ENCODE results near the gene SLC1A1.
"Not testable (repeated sequence)": the region's sequence is repeated elsewhere in the genome, so short reads cannot be mapped to it uniquely, and the experiment has no call there.

SLC1A1 gene

DNA sequence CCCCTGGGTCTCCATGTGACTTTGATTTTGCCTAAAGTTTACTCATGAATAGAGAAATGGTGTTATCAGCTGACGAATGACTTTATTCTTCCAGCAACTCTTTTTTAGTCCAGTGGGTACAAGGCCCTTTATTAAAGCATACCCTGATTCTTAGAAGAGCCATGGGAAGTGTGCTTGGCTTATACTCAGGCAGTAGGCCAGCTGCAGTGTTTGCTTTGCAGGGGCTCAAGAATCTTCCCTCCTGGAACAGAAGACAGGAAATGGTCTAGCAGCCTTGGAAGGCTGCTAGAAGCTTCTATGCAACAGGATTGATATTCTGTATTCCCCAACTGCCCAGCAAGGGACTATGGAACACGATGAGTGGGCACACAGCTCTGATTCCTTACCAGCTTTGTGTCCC, 98.5 kb downstream of the SLC1A1 start:
- TF ChIP-seq POLR2A (IDR thresholded peaks at IDR 0.05; ENCODE audit: low read length) (no peak), GATA1 (IDR thresholded peaks at IDR 0.05; ENCODE audit: low read depth, low read length) (no peak)
- DNase-seq, result no peak

DNA sequence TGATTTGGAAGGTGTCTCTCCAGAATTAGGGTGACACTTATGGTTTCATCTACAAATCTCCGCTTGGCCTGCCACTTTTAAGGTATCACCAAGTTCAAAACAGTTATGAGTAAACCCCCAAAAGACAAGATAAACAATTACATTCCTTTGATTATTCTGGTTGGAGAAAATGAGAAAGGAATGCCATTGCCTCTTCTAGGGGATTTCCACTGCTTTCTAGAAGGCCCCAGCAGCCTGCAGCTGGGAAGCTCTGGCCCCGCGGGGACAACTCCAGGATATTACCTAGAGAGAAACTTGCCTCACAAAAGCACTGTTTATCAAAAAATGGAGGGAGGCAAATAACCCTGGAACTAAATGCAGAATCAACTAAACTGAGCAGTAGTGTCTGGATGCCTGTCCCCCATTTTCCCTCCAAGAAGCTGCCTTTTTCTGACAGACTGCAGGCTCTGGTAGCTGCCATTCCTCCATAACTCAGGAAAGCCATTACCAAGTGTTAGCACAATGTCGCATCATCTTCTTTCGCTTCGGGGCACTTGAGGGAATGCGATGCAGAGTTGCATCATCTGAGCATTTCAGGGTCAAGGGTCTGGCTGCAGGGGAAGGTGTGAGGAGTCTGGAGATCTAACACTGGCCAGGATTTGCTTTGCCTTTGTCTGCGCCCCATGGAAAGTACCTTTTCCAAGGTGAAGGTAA, 100.3 kb downstream of the SLC1A1 start:
- no peak for TF ChIP-seq POLR2A (IDR thresholded peaks at IDR 0.05; ENCODE audit: low read length)
- TF ChIP-seq GATA1 (IDR thresholded peaks at IDR 0.05; ENCODE audit: low read depth, low read length), result no peak
- DNase-seq, result no peak

DNA sequence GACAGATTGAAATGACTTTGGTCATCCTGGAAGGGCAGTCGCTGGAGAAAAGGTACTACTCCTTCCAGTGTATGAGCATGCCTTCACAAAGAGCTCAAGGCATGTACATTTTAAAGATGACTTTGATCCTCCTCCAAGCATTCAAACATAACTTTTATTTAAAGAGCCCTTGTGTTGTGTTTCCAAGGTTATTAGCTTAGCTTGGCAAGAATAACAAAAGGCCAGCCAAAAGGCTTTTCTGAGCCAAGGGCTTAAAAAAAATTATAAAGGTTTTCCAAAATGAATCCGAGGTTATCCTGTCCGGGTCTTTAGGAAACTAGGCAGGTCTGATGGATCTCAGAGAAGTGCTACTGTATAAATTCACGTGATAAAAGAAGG, 100.8 kb downstream of the SLC1A1 start:
- TF ChIP-seq GATA1 (IDR thresholded peaks at IDR 0.05; ENCODE audit: low read depth, low read length) (no peak), POLR2A (IDR thresholded peaks at IDR 0.05; ENCODE audit: low read length) (no peak)
- no peak for DNase-seq

DNA sequence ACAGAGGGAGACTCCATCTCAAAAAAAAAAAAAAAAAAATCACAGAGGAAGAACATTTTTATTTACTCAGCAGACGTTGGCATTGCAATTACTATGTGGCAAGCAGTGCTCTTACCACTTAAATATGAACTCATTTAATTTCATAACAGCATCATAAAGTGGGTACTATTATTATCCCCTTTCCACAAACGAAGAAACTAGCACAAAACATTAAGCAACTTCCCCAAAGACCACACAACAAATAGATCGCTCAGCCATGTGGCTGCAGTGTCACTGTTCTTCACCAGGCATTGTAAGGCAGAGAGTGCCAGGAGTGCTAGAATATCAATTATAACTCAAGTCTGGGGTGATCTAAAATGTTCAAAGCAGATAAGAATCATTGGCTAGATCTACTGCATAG, 102.0 kb downstream of the SLC1A1 start:
- TF ChIP-seq GATA1 (IDR thresholded peaks at IDR 0.05; ENCODE audit: low read depth, low read length) (no peak), POLR2A (IDR thresholded peaks at IDR 0.05; ENCODE audit: low read length) (no peak)
- no peak for DNase-seq

DNA sequence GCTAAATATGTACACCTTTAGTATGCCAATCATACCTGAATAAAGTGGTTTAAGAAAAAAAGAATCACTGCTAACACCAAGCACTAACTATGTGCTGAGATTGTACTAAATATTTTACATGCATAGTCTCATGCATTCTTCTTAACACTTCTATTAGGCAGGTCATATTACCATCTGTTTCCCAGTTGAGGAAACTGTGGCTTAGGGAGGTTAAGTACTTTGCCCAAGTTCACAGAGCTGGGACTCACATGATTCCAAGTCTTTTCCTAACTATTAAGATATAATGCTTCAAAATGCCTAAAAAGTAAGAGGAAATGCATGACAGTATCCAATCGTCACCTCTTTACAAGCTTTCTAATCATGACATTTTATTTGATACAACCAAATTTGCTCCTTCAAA, 102.6 kb downstream of the SLC1A1 start:
- TF ChIP-seq GATA1 (IDR thresholded peaks at IDR 0.05; ENCODE audit: low read depth, low read length) (no peak), POLR2A (IDR thresholded peaks at IDR 0.05; ENCODE audit: low read length) (no peak)
- no peak for DNase-seq

DNA sequence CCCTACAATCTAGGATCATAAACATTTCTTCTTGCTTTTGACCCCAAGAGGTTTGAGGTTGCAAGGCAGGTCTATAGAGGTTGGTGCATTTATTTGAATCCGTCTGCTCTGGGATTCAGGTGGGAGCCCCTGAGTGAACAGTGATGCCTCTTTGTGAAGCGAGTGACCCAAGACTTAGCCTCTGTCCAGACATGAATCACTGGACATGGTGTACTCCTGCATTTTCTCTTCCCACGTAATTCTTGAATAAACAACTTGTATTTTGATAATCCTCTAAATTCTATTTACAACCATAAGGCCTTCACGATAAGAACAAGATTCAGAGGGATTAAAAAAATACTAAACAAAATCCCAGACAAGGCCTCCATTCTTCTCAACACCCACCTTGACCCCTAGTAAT, 104.3 kb downstream of the SLC1A1 start:
- TF ChIP-seq GATA1 (IDR thresholded peaks at IDR 0.05; ENCODE audit: low read depth, low read length), result no peak
- no peak for TF ChIP-seq POLR2A (IDR thresholded peaks at IDR 0.05; ENCODE audit: low read length)
- no peak for DNase-seq

DNA sequence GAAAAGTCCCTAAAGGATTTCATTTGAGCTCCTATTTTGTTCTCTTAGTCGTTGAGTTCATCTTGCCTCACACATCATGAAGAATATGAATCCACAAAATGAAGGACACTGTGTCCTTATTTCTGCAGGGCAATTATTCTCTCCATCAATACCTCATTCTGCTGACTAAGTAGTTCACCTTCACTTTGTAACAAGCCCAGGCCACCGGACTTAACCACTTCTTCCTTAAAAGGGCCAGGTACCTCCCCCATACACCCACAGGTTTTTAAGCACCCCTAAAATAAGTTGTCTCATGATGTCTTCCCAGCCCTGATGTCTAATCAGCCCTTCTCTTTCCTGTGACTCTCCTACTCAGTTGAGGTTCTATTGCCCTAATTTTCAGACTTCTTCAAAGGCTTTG, 104.7 kb downstream of the SLC1A1 start:
- DNase-seq, result no peak
- TF ChIP-seq POLR2A (IDR thresholded peaks at IDR 0.05; ENCODE audit: low read length), result no peak
- TF ChIP-seq GATA1 (IDR thresholded peaks at IDR 0.05; ENCODE audit: low read depth, low read length), result no peak

DNA sequence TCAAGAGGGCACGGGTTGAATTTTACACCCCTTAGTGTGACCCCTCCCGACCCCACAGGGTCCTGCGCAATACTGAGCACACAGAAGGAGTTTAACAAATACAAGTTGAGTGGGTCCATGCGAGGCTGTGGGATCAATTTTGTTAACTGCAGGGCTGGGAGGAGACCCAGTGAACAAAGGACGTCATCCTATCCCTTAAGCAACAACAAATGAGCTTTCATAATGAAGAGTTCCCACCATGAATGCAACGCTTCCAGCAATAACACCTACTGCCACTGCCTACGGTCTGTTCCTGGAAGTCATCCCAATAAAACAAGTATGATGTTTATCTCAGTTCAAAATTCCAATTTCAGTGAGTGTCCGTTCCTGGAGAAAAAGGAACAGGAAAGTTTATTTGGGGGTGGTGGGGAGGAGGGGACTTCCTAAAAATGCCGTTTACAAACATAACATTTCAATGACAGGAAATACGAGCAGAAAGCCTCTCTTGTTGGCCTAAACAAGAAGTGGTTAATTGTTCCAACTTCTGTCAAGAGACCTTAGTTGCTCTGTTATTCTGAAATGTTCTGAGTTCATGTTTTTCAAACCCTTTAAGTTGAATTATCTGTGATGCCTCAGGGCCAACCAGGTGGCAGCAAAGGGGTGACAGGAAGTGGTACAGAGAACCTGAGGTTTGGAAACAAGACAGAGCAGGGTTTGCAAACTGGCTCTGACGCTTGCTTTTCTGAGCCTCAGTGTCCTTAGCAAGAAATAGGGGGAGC, 106.1 kb downstream of the SLC1A1 start:
- no peak for TF ChIP-seq GATA1 (IDR thresholded peaks at IDR 0.05; ENCODE audit: low read depth, low read length)
- TF ChIP-seq POLR2A (IDR thresholded peaks at IDR 0.05; ENCODE audit: low read length), result no peak
- DNase-seq, result no peak

DNA sequence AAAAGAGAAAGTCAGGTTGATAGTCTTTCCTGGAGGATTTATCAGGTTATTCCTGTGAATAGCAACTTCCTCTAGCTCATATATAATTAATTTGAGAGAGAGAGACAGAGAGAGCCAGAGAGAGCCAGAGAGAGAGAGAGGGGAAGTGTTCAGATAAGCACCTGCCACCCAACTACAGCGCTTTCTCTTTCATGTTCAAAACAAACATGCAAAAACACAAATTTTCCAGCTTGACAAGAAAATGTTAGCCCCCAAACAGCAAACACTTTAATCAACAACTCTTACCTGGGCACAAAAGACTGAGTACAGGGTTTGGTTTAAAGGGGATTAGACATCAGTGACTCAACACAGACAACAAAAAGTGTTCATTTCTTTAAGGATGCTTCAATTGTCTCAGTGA, 110.1 kb downstream of the SLC1A1 start:
- DNase-seq, result no peak
- TF ChIP-seq POLR2A (IDR thresholded peaks at IDR 0.05; ENCODE audit: low read length) (no peak), GATA1 (IDR thresholded peaks at IDR 0.05; ENCODE audit: low read depth, low read length) (no peak)

DNA sequence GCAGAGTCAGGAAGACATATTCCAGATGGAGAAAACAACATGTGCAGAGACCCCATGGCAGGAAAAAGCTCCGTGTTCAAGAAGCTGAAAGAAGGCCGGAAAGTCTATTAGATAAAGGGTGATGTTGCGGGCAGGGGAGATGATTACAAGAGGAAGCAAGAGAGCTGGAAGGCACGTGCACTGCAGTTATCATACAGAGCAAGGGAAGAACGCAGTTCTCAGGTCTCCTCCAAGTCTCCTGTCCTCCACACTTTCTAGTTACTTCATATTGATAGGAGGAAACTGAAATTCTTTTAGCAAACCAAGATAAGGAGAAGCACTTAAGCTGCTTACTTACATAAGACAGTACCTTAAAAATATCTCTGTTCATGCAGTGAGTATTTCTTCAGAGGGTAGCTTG, 113.6 kb downstream of the SLC1A1 start:
- TF ChIP-seq POLR2A (IDR thresholded peaks at IDR 0.05; ENCODE audit: low read length), result no peak
- TF ChIP-seq GATA1 (IDR thresholded peaks at IDR 0.05; ENCODE audit: low read depth, low read length), result no peak
- no peak for DNase-seq

DNA sequence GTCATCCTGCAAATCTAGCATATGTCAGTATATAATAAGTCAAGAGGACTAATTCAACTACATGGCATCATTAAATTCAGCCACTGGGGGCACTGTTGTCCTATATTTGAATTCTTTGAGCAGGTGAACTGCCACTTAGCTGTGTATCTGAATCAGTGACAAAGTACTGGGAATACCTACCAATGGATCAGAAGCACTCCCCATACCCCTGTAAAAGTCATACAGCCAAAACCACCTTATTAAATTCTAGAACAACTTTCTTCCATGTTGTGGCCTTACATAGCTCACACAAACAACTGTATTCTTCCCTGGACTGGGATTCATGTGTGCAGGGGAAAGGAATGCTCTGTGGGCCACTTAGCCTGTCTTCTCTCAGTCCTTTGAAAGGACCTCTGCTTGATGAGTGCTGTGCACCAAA, 114.4 kb downstream of the SLC1A1 start:
- no peak for TF ChIP-seq GATA1 (IDR thresholded peaks at IDR 0.05; ENCODE audit: low read depth, low read length)
- no peak for TF ChIP-seq POLR2A (IDR thresholded peaks at IDR 0.05; ENCODE audit: low read length)
- DNase-seq, result peak; percentile 67 to 83

DNA sequence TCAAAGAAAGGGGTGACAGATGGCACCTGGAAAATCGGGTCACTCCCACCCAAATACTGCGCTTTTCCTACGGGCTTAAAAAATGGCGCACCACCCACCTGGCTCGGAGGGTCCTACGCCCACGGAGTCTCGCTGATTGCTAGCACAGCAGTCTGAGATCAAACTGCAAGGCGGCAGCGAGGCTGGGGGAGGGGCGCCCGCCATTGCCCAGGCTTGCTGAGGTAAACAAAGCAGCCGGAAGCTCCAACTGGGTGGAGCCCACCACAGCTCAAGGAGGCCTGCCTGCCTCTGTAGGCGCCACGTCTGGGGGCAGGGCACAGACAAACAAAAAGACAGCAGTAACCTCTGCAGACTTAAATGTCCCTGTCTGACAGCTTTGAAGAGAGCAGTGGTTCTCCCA, 115.8 kb downstream of the SLC1A1 start:
- DNase-seq, result not testable (repeated sequence)

DNA sequence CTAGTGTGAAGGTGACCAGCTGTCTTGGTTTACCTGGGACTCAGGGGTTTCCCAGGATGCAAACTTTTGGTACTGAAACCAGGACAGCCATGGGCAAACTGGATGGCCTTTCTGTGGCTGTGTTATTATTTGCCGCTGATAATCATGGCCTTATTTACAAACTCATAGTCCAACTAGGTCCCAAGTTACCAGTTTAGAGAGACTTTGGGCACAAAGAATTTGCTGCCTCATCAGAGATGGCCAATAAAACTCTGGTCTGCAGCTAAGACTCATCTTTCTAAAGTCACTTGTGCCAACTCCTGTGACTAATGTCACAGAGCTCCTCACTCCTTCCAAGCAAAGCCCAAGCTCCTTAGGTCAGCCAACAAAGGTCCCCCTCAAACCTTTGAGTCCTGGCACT, 124.4 kb downstream of the SLC1A1 start:
- TF ChIP-seq POLR2A (IDR thresholded peaks at IDR 0.05; ENCODE audit: low read length), result no peak
- no peak for TF ChIP-seq GATA1 (IDR thresholded peaks at IDR 0.05; ENCODE audit: low read depth, low read length)
- no peak for DNase-seq

DNA sequence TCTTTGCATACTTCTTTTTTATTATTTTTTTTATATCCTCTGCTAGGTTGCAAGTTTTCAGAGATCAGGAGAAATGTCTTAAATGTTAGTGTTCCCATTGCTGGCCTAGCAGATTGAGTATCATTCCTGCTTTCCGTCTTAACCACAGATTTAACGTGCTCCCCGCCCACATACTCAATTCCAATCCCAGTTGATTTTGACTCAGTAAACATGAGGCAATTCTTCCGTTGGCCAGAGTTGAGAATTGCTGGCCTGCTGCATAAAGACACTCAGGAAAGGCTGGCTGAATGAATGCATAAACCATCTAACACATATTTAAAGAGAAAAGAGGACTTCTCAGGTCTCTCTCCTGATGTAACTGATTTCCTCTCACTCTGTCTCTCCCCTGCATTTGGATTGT, 125.0 kb downstream of the SLC1A1 start:
- no peak for DNase-seq
- no peak for TF ChIP-seq POLR2A (IDR thresholded peaks at IDR 0.05; ENCODE audit: low read length)
- TF ChIP-seq GATA1 (IDR thresholded peaks at IDR 0.05; ENCODE audit: low read depth, low read length), result no peak

DNA sequence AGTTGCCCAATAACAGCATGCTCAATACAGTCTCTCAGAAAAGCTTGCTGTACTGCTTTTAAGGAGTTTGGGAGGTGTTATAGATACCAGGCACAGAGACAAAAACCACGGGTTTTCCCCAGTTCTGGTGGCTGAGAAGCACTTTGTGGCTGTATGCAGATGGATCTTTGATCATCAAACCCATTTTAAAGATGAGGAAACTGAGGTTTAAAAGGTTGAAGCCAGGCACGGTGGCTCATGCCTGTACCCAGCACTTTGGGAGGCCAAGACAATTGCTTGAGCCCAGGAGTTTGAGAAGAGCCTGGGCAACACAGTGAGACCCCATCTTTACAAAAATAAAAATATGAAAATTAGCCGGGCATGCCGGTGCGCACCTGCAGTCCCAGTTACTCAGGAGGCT, 125.5 kb downstream of the SLC1A1 start:
- TF ChIP-seq GATA1 (IDR thresholded peaks at IDR 0.05; ENCODE audit: low read depth, low read length) (no peak), POLR2A (IDR thresholded peaks at IDR 0.05; ENCODE audit: low read length) (no peak)
- no peak for DNase-seq

All from erythroblast (primary cell).